Ammon's horn (tissue), 1 donor: ENCODE results near the gene PRDM5.

Source experiments
- DNase-seq: peaks from one replicate; pipeline ENCODE4 v3.0.0-alpha.2; 2016; ENCODE audit warnings: low spot score

The PRDM5 gene

DNA sequence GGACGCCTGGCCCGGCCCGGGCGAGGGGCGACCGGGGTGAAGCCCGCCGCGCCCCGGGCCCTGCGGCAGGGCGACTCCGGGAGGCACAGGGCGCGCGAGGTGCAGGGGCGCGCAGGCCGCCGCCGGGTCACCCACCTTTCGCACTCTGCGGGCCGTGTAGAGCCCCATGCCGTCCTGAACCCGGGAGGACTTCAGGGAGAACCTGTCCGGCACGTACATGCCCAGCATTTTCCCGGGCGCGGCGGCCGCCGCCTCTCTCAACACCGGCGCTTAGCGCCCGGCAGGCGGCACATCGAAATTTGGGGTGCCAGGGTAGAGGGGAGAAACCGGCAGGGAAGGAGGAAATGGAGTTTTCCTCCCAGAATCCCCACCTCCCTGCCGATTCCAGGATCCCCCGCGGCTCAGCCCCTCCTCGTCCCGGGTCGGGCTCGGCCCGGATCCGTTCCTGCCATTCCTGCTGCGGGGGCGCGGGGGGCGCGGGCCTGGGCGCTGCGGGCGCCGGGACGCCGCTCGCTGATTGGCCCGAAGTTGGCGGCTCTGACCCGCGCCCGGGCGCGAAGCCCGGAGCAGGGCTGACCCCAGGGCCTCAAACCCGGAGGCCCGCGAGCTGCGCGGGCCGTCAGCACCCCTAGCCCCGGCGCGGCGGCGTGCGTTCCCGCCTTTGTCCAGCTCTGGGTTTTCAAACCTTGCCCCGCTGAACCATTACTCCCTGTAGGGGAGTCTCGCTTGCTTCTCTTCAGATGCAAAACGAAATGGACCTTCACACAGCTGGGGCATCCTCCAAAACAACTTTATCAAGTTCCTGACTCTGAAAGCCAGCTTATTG is at the start of gene PRDM5:
Gene PRDM5 (minus strand): TSS at position 346 of the 826 bp plus-strand sequence. CDS start 118 bp downstream, at position 228.
- DNase-seq = peak; percentile 24

GRCh38 chr4:120971884-120972283 is 49.4 kb upstream of the PRDM5 start:
- DNase-seq = no peak

- no peak for DNase-seq
Measured at GRCh38 chr4:120965938-120966337, 43.4 kb upstream of the PRDM5 start.

GRCh38 chr4:120964596-120964995 is 42.1 kb upstream of the PRDM5 start:
- DNase-seq = no peak

GRCh38 chr4:120963449-120963848 is 40.9 kb upstream of the PRDM5 start:
- no peak for DNase-seq

- no peak for DNase-seq
Measured at GRCh38 chr4:120960656-120961267, 38.2 kb upstream of the PRDM5 start.

DNA sequence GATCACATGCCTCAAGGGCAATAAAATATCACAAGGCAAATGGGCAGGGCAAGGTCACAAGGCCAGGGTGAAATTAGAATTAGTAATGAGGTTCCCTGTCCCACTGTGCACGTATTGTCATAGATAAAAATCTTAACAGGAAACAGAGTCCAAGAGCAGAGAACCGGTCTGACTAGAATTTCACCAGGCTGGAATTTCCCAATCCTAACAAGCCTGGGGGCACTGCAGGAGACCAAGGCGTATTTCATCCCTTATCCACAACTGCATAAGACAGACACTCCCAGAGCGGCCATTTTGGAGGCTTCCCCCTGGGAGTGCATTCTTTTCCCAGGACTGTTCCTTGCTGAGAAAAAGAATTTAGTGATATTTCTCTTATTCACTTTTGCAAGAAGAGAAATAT is 25.9 kb upstream of the PRDM5 start:
- DNase-seq = no peak

GRCh38 chr4:120942776-120943175 is 20.2 kb upstream of the PRDM5 start:
- DNase-seq = no peak

GRCh38 chr4:120940547-120940946 is 18.0 kb upstream of the PRDM5 start:
- no peak for DNase-seq

- DNase-seq = no peak
Measured at GRCh38 chr4:120939693-120940092, 17.2 kb upstream of the PRDM5 start.

DNA sequence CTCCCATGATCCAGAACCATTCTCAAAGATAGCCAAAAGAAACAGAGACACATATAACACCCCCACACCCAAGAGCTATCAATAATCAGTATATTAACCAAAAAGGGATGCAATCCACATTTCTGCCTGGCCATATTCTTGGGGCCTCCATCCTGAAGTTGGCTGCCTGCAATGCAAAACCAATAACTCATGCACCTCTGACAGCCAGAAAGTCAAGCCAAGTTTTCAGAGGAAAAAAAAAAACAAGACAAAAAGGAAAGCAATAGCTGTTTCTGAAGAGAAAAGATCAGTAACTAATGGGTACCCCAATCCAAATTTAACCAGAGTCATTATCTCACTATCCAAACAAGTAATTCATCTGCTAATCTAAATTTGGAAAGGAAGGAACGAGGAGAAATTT is 7.3 kb upstream of the PRDM5 start:
- no peak for DNase-seq

DNA sequence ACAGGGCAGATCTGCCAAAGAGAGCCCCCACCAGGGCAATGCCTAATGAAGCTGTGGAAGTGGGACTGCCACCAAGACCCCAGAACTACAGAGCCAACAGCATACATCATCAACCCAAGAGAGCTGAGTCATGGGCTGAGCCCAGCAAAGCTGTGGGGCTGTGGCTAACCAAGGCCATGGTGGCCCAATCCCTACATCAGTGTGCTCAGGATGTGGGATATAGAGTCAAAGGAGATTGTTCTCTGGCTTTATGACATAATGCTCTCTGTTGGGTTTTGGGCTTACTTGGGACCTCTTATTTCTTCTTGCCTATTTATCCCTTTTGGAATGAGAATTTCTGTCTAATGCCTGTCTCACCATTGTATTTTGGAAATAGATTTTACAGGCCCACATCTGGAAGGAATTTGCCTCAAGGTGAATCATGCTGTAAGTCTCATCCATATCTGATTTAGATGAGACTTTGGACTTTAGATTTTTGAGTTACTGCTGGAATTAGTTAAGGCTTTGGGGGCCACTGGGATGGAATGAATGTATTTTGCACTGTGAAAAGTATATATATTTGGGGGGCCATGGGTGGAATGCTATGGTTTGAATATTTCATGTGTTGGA is 5.4 kb upstream of the PRDM5 start:
- no peak for DNase-seq

DNA sequence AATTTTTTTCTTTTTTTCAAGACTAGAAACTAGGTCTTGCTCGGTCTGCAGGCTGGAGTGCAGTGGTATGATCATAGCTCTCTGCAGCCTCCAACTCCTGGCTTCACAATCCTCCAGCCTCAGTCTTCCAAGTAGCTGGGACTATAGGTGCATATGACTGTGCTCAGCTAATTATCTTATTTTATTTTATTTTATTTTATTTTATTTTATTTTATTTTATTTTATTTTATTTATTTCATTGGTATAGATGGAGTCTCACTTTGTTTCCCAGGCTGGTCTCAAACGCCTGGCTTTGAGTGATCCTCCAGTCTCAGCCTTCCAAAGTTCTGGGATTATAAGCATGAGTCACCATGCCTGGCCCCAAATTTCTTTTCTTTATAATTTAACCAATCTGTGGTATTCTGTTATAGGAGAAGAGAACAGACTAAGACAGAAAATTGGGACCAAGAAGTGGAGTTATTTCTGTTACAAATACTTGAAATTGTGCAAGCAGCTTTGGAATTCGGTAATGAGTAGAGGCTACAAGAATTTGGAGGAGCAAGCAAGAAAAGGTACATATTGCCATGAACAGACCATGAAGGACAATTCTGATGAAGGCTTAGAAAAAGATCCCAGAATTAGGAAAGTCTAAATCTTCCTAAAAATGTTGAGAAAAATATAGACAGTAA is 4.0 kb upstream of the PRDM5 start:
- DNase-seq = no peak

DNA sequence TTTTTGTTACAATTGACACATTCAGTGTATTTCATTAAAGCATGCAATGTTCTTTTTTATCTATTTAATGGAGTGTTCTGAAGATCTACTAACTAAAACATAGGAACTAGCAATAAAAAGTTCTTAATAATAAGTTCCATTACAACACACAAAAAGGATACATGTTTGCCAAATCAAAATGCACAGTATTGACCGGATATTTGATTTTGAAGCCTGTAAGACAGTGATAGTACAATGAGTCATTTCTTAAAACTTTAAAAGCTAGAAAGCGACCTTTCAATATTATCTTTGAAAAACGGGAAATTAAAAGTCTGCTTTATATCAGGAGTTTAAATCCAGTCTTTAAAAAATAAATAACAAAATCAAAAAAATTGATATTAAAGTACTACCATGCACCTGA is 2.4 kb upstream of the PRDM5 start:
- DNase-seq = no peak

DNA sequence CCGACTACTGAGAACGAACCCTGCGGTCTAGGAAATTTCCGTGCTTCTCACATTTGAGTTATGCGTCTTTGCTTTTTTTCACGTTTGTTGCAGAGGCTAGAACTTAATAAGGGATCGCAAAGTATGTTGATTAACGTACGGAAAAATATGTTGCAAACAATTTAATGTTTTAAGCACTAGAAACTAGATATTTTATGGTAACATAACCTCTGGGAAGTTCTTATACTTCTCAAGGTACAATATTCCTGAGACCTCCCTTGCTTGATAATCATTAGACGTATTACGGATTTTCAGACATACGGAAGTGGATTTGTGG is 639 bp upstream of the PRDM5 start:
- DNase-seq = no peak

DNA sequence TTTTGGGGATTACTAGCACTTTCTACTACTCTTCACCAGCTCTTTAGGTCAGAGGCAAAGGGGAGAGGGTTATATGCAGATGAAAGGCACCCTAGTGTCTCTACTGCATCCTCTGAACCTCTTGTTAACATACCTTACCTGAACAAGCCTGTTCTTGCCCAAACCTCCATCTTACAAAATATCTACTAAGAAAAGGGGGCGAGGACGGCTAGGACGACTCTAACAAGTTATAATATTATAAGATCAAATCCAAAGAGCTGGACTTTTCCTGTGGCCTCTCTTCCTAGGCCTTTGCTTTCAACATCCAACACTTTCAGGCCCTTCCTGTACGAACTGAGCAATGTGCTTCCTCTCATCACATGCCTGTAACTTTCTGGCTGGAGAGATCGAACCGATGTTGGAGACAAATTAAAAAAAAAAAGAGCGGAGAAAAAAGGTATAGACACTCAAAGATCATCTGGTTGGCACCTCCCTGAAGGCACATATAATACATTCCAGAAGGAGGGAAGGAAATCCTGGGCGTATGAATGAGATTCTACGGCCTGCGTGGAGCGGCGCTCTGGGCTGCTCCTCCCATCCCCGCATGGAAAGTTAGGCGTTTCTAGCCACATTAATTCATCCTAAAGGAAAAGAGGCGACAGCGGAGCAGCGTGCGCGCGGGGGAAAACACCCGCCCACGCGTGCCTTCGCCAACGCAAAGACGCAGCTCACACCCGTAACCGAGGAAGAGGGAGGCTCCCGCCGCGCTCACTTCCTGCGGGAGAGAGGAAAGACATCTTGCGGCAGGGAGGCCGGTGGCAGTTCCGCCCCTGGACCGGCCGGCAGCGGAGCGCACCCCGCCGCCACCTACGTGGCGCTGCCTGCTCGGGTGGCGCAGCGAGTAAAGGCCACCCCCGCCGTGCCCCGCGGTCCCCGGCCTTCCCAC is 808 bp downstream of the PRDM5 start:
- DNase-seq = peak; percentile 59

GRCh38 chr4:120920666-120921065 is 1.9 kb downstream of the PRDM5 start:
- DNase-seq = no peak

GRCh38 chr4:120919358-120919757 is 3.2 kb downstream of the PRDM5 start:
- no peak for DNase-seq

DNA sequence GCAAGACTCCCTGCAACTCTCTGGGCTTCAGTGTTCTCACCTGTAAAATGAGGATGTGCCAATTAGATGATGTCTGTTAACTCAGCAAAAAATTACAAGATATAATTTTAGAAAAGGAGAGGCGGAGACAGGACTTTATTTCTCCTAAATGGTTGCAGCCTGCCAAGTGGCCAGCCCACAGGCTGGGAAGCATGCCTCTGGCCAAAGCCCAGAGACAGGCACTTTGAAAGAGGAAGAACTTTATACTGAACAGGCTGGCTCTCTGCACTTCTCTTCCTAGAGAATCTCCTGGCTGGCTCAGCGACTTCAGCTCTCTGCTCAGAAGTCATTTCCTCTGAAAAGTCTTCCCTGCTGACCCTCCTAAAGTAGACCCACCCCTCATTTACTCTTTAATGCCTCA is 3.7 kb downstream of the PRDM5 start:
- peak; percentile 56 for DNase-seq

DNA sequence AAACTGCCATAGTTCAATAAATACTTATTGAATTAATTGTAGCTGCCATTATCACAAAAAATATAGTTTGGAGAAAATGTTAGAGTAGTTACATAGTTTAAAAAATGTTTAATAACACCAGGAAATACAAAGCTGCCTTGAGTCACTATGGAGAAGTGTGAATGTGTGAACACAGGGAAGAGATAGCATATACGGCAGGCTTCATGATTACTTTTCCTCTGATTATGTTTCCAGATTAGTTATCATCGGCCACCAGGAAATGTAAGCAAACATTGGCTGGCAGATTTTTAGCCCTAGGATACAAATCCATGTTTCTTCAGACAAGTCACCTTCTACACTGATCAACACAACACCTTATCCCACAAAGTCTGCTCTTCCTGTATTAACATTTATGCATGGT is 4.4 kb downstream of the PRDM5 start:
- DNase-seq = no peak

DNA sequence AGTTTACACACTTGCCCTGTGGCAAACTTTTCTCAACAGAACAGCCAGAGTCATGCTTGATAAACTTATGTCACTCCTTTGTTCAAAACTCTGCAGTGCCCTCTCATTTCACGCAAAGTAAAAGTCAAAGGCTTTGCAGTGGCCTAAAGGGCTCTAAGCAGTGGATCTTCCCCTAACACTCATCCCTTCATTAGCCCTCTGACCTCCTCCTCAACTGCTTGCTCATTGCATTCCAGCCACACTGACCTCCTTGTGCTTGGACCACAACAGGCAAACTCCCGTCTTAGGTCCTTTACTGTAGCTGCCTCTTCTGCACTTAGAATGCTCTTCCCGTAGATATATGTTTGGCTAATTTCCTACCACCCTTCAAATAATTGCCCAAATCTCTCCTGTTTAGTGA is 5.6 kb downstream of the PRDM5 start:
- no peak for DNase-seq

GRCh38 chr4:120915336-120915735 is 7.2 kb downstream of the PRDM5 start:
- DNase-seq = no peak
